Astrocyte (in vitro differentiated cells and primary cell): ENCODE results near the gene ZNF783. TPM values are rescaled to one million over a fixed set of nuclear protein-coding genes. Genes with fewer than 3 reads are reported as not detected.

ENCODE experiments used
- DNase-seq: peaks from one replicate; pipeline ENCODE4 v3.0.0-alpha.2; 2010; ENCODE audit warnings: low read depth
- FAIRE-seq: peaks from 2 replicates; lab custom pipeline; 2011; peaks lifted over from hg19 to GRCh38; lab: Jason Lieb, UNC
- H2AFZ ChIP-seq: 2 replicates; pipeline ENCODE4 v1.6.0; 2012; ENCODE audit warnings: low read depth, low read length, inconsistent platforms
- H3K27ac ChIP-seq: 2 replicates; pipeline ENCODE4 v1.5.1; 2011; ENCODE audit warnings: low read depth, low read length, inconsistent platforms
- H3K27me3 ChIP-seq: 2 replicates; pipeline ENCODE4 v1.6.0; 2011; ENCODE audit warnings: low read length, inconsistent platforms; ENCODE audit not compliant: insufficient read depth
- H3K36me3 ChIP-seq: 2 replicates; pipeline ENCODE4 v1.5.1; 2011; ENCODE audit warnings: low read length, inconsistent platforms; ENCODE audit not compliant: insufficient read depth
- H3K4me1 ChIP-seq: 2 replicates; pipeline ENCODE4 v1.5.1; 2011; ENCODE audit warnings: low read length, inconsistent platforms; ENCODE audit not compliant: insufficient read depth
- H3K4me2 ChIP-seq: 2 replicates; pipeline ENCODE4 v1.6.0; 2012; ENCODE audit warnings: low read length, inconsistent platforms
- H3K4me3 ChIP-seq: 2 replicates; pipeline ENCODE4 v1.5.1; 2011; ENCODE audit warnings: low read depth, mild to moderate bottlenecking, low read length, inconsistent platforms; ENCODE audit not compliant: insufficient read depth
- H3K79me2 ChIP-seq: 2 replicates; pipeline ENCODE4 v1.6.0; 2012; ENCODE audit warnings: mild to moderate bottlenecking, low read length, inconsistent platforms; ENCODE audit not compliant: insufficient read depth
- H3K9ac ChIP-seq: 2 replicates; pipeline ENCODE4 v1.6.0; 2012; ENCODE audit warnings: mild to moderate bottlenecking, low read length, inconsistent platforms
- H3K9me3 ChIP-seq: 2 replicates; pipeline ENCODE4 v1.5.1; 2012; ENCODE audit warnings: low read depth, mild to moderate bottlenecking, low read length, inconsistent platforms; ENCODE audit not compliant: insufficient read depth
- H4K20me1 ChIP-seq: 2 replicates; pipeline ENCODE4 v1.6.0; 2012; ENCODE audit warnings: low read length, inconsistent platforms; ENCODE audit not compliant: insufficient read depth
- H3K27ac Mint-ChIP-seq: one replicate; pipeline ENCODE4 v1.8.0; 2021; ENCODE audit warnings: mild to moderate bottlenecking, mixed read lengths; ENCODE audit not compliant: unreplicated experiment
- H3K27me3 Mint-ChIP-seq: one replicate; pipeline ENCODE4 v1.8.0; 2021; ENCODE audit warnings: low read depth, mixed read lengths; ENCODE audit not compliant: unreplicated experiment
- H3K36me3 Mint-ChIP-seq: one replicate; pipeline ENCODE4 v1.8.0; 2021; ENCODE audit warnings: low read depth, mixed read lengths; ENCODE audit not compliant: unreplicated experiment
- H3K4me1 Mint-ChIP-seq: one replicate; pipeline ENCODE4 v1.8.0; 2021; ENCODE audit warnings: low read depth, mixed read lengths; ENCODE audit not compliant: unreplicated experiment
- H3K4me3 Mint-ChIP-seq: one replicate; pipeline ENCODE4 v1.8.0; 2021; ENCODE audit warnings: mild to moderate bottlenecking, moderate library complexity, mixed read lengths; ENCODE audit not compliant: unreplicated experiment
- H3K9me3 Mint-ChIP-seq: one replicate; pipeline ENCODE4 v1.8.0; 2021; ENCODE audit warnings: mild to moderate bottlenecking, mixed read lengths; ENCODE audit not compliant: unreplicated experiment
- EZH2 ChIP-seq: IDR thresholded peaks from 2 replicates; pipeline ENCODE4 v1.6.1; 2012; ENCODE audit warnings: mild to moderate bottlenecking, low read length, inconsistent platforms; ENCODE audit not compliant: insufficient read depth
- total RNA-seq: library from RNA; stranded (reverse); gene quantifications from 2 replicates; pipeline ENCODE4 v1.2.1, GENCODE V29; 2021
- TF ChIP-seq, protein P1 (sequence below): IDR thresholded peaks from 2 replicates; pipeline ENCODE4 v1.5.1; 2011; ENCODE audit warnings: low read depth, mild to moderate bottlenecking, inconsistent platforms, low read length, moderate library complexity; ENCODE audit not compliant: insufficient read depth

Gene ZNF783
- total RNA-seq, 1 donor from 2014 or later, result 10.6 TPM

DNA sequence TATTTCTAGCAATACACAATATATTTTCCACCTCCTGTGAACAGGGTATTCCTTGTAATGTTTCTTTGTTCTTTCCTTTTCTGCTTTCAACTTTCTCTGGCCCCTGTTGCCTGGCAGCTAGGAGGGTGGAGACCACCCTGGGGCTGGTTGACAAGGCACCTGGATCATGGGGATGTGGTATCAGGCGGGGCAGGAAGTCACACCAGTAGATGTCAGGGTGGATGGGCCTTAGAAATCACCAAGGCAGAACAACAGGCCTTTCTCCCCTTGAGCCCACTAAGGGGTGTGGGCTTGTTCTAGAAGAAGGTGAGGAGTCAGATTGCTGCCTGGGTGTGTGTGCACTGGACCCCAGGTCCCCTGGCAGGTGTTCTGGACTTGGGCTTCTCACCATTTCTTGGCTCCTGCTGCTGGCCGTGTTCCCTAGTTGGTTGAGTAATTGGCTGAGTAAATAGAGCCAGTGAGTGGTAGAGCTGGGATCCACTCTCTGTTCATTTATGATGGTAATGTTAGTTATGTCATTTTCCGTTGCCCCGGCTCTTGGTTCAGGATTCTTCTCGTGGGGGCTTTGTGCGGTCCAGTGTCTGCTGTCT, 24.9 kb downstream of the ZNF783 start:
- Mint-ChIP-seq H3K27me3 (peaks cover 2% of the 10 kb centered on the region), H3K36me3 (peaks cover 19% of the 10 kb centered on the region), H3K4me3 (no peak overlapping the region), H3K4me1 (no peaks in the 10 kb centered on the region), H3K9me3 (no peaks in the 10 kb centered on the region), H3K27ac (no peak overlapping the region)
- Histone ChIP-seq H3K36me3 (peaks cover 2% of the 10 kb centered on the region), H2AFZ (no peak overlapping the region), H3K9ac (no peak overlapping the region), H3K4me2 (no peak overlapping the region), H4K20me1 (peaks cover 13% of the 10 kb centered on the region), H3K9me3 (no peaks in the 10 kb centered on the region), H3K79me2 (no peaks in the 10 kb centered on the region), H3K4me1 (peaks cover 10% of the 10 kb centered on the region), H3K27ac (no peak overlapping the region), H3K4me3 (no peak overlapping the region), H3K27me3 (no peaks in the 10 kb centered on the region)
- FAIRE-seq, result no peak
- TF ChIP-seq EZH2, result no peak
- TF ChIP-seq, protein P1, sequence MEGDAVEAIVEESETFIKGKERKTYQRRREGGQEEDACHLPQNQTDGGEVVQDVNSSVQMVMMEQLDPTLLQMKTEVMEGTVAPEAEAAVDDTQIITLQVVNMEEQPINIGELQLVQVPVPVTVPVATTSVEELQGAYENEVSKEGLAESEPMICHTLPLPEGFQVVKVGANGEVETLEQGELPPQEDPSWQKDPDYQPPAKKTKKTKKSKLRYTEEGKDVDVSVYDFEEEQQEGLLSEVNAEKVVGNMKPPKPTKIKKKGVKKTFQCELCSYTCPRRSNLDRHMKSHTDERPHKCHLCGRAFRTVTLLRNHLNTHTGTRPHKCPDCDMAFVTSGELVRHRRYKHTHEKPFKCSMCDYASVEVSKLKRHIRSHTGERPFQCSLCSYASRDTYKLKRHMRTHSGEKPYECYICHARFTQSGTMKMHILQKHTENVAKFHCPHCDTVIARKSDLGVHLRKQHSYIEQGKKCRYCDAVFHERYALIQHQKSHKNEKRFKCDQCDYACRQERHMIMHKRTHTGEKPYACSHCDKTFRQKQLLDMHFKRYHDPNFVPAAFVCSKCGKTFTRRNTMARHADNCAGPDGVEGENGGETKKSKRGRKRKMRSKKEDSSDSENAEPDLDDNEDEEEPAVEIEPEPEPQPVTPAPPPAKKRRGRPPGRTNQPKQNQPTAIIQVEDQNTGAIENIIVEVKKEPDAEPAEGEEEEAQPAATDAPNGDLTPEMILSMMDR, result no peak
- no peak for DNase-seq

DNA sequence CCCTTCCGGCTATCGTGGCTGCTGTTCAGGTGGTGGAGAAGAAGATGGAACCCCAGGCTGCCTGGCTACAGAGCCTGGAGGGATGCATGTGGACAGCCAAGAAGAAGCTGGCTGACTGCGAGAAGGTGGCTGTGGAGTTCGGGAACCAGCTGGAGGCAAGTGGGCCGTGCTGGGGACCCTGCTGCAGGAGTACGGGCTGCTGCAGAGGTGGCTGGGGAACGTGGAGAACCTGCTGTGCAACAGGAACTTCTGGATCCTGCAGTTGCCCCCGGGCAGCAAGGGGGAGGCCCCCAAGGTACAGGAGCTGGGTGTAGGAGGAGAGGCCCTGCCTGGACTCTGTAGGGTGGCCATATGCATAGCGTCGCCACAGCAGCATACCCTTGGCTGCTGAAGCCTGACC, 25.6 kb downstream of the ZNF783 start:
- Histone ChIP-seq H3K27me3 (no peaks in the 10 kb centered on the region), H3K4me3 (no peak overlapping the region), H4K20me1 (peaks cover 13% of the 10 kb centered on the region), H3K4me2 (no peak overlapping the region), H3K4me1 (peaks cover 10% of the 10 kb centered on the region), H2AFZ (no peak overlapping the region), H3K79me2 (no peaks in the 10 kb centered on the region), H3K9ac (no peak overlapping the region), H3K9me3 (no peaks in the 10 kb centered on the region), H3K27ac (no peak overlapping the region), H3K36me3 (no peaks in the 10 kb centered on the region)
- FAIRE-seq (no peak), DNase-seq (no peak)
- Mint-ChIP-seq H3K4me1 (no peaks in the 10 kb centered on the region), H3K4me3 (no peak overlapping the region), H3K9me3 (no peaks in the 10 kb centered on the region), H3K36me3 (peaks cover 20% of the 10 kb centered on the region), H3K27ac (no peak overlapping the region), H3K27me3 (peaks cover 2% of the 10 kb centered on the region)
- no peak for TF ChIP-seq EZH2
- TF ChIP-seq, protein P1, result no peak

DNA sequence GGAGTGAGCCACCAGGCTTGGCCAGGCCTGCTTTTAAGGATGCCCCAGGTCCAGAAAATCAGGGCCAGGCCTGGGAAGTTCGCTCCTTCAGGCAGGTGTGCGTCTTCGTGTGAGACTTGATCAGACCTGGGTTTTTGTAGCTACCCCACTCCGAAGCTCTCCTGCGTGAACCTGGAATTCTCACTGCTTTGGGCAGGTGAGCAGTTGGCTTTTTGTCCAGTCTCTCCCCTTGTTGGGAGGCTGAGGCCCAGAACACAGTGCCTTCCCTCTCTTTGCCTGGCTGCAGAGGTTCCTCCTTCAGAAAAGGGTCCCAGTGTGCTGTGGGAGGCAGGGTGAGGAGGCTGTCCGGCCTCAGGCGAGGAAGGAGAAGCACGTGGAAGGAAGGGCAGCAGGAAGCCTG, 27.3 kb downstream of the ZNF783 start:
- Histone ChIP-seq H3K4me1 (peaks cover 10% of the 10 kb centered on the region), H3K4me3 (no peak overlapping the region), H3K27ac (no peak overlapping the region), H3K27me3 (no peaks in the 10 kb centered on the region), H4K20me1 (peaks cover 4% of the 10 kb centered on the region), H3K79me2 (no peaks in the 10 kb centered on the region), H3K9me3 (no peaks in the 10 kb centered on the region), H3K4me2 (no peak overlapping the region), H3K9ac (no peak overlapping the region), H3K36me3 (no peaks in the 10 kb centered on the region), H2AFZ (no peak overlapping the region)
- no peak overlapping the region for H3K27ac Mint-ChIP-seq
- H3K27me3 Mint-ChIP-seq, result peaks cover 2% of the 10 kb centered on the region
- no peak overlapping the region for H3K4me3 Mint-ChIP-seq
- no peaks in the 10 kb centered on the region for H3K9me3 Mint-ChIP-seq
- no peak for DNase-seq
- TF ChIP-seq, protein P1, result no peak
- no peak for TF ChIP-seq EZH2
- no peaks in the 10 kb centered on the region for H3K4me1 Mint-ChIP-seq
- FAIRE-seq, result no peak
- peaks cover 26% of the 10 kb centered on the region for H3K36me3 Mint-ChIP-seq
